DMS114 treated with DMSO at 0.1 percent for 48 hours (cell line): Measurements from ENCODE around the gene ZNF174.

Experiments
- DNase-seq: peaks from one replicate; lab custom pipeline; 2025; ENCODE audit not compliant: unreplicated experiment; lab: John Stamatoyannopoulos, UW

The ZNF174 gene

DNA sequence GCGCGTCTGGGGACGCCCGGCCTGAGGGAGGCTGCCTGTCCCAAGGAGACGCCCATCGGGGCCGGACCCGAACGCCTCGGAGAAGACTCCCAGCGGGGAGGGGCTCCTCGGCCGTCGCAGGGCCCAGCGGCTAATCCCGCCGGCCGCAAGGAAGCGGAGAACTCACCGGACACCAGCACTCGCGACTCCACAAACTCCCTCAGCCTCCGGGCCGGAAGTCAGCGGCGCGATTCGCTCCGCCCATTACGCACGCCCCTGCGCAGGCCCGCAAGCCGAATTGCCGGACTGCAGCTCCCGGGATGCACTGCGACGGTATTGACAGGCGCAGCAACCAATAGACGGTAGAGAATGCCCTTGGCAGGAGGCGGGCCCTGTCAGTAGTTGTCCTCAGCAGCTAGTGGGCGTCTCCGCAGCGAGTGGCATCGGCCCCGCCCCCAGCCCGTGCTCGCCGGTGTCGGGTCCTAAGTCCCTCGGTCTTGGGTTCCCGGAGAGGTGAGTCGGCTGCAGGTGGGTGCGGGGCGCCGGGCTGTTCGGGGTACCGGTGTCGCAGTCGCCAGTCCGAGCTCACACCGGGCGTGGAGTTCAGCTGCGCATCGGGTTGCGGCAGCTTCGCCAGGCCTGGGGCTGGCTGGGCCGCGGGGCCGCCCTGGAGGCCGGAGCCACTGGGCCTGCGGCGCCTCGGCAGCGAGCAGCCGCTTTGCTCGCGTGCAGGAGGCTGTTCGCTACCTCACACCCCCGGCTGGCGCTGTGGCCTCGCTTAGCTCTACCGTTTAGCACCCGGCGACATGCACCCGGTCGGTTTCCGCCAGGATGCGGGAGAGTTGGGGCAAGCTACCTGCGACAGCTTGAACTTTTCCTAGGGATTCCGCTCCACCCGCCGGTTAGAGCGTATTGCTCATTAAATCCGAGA lies at the start of gene ZNF174, which contains the start of gene ZSCAN32:
TSS of gene ZNF174 (plus strand) at position 437 of the 910 bp plus-strand sequence. CDS start 790 bp downstream, outside the sequence.
TSS of gene ZSCAN32 (minus strand) at position 226 of the 910 bp plus-strand sequence. CDS start 3,447 bp downstream, outside the sequence.
- DNase-seq: peak; percentile 94

DNA sequence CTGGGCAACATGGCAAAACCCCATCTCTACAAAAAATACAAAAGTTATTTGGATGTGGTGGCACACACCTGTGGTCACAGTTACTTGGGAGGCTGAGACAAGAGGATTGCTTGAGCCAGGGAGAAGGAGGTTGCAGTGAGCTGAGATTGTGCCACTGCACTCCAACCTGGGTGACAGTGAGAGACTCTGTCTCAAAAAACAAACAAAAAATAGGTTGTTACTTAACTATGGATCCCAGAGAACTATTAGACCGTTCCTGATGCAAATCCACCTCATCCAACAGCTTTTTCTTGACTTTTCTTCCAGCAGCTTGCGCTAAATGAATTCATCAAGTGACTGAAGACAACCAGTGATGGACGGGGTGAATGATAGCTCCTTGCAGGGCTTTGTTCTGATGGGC lies 45.4 kb upstream of the ZNF174 start, which contains the start of gene OR2C1:
TSS of gene OR2C1 (plus strand) at position 301 of the 400 bp plus-strand sequence. CDS start at position 353, 52 bp downstream.
- DNase-seq: no peak

GRCh38 chr16:3356118-3356517 lies 44.9 kb upstream of the ZNF174 start:
- no peak for DNase-seq

- DNase-seq: no peak
Measured at GRCh38 chr16:3358871-3359270, 42.1 kb upstream of the ZNF174 start.

- no peak for DNase-seq
Measured at GRCh38 chr16:3362931-3363330, 38.1 kb upstream of the ZNF174 start.

DNA sequence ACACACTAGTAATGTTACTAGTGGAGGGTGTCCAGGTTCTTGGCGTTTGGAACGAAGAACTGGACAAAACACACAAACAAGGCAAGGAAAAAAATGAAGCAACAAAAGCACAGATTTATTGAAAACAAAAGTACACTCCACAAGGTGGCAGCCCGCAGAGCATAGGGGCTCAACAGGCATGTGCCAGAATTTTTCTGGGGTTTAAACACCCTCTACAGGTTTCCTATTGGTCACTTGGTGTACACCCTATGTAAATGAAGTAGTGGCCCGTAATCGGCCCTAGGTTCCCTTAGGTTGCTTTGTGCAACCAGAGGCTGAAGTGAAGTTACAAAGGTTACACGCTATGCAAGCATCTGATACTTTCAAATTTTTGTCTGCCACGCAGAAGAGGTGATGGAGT lies 37.2 kb upstream of the ZNF174 start:
- DNase-seq: no peak

- peak; percentile 90 for DNase-seq
Measured at GRCh38 chr16:3364774-3365427, 36.1 kb upstream of the ZNF174 start.

- no peak for DNase-seq
Measured at GRCh38 chr16:3369073-3369472, 31.9 kb upstream of the ZNF174 start.

DNA sequence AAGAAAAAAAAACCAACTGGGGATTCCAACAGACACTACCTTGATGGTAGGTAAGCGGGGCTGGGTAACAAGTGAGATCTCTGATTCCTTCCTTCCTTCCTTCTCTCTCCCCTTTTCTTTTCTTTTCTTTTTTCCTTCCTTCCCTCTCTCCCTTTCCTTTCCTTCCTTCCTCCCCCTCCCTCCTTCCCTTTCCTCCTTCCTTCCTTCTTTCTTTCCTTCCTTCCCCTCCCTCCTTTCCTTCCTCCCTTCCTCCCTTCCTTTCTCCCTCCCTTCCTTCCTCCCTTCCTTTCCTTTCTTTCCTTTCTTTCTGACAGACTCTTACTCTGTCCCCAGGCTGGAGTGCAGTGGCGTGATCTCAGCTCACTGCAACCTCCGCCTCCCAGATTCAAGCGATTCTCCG lies 25.3 kb upstream of the ZNF174 start:
- DNase-seq: no peak

DNA sequence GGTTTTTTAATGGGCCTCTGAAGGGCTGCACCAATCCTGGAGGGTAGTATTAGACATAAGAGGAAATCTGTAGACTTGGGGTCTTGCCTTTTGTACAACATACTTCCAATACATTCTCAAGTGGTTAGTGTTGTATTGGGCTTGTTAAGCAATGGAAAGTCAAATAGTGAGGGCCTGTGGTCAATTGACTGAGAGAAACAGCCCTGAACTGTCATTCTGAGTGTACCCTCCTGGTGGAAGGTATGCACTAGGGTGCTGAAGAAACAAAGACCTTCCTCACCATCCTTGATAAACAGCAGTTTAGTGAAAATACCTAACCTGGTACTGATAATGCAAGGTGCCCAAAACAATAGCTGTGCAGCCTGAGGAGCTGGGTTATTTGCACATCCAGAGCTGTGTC lies 23.1 kb upstream of the ZNF174 start:
- DNase-seq: no peak

DNA sequence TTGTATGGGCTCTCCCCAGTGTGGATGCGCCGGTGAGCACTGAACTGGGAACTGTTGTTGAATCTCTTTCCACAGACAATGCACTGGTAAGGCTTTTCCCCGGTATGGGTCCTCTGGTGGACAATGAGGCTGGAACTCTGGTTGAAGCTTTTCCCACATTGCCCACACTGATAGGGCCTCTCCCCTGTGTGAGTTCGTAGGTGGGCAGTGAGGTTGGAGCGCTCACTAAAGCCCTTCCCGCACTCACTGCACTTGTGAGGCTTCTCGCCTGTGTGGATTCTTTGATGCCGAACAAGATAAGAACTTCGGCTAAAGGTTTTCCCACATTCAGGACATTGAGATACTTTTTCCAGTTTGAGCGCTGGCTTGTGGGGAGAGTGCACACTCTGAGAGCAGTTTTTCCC lies 18.0 kb upstream of the ZNF174 start:
- no peak for DNase-seq

- no peak for DNase-seq
Measured at GRCh38 chr16:3388325-3388724, 12.7 kb upstream of the ZNF174 start.

DNA sequence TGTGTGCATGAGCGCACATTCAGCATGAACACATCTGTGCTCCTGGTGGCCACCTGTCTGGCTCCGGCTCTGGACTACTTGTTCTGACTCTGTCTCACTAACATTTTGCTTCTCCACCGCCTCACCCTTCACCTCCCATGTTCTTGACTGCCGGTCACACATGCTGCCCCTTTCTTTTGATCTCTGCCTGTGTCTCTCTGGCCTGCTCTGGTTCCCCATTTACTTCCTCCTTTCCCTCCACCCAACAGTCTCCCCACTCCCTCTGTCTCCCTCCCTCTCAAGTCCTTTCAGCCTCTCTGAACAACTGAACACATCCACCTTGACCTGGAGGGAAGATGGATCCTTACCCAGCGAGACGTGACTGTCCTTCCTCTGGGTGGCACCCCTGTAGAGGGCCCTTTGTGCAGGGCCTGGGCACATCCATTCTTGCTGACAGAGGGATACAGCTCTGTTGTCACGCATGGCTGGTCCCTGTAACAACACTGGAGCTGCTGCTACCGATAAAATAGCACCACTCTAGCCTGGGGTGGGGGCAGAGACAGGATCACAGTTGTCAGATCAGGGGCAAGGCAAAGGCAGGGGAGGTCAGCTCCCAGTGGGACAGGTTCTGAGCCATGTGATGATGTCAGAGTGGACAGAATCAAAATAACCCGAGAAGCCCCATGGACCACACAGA lies 11.2 kb upstream of the ZNF174 start:
- no peak for DNase-seq

GRCh38 chr16:3400446-3400778 lies 603 bp upstream of the ZNF174 start:
- DNase-seq: no peak

DNA sequence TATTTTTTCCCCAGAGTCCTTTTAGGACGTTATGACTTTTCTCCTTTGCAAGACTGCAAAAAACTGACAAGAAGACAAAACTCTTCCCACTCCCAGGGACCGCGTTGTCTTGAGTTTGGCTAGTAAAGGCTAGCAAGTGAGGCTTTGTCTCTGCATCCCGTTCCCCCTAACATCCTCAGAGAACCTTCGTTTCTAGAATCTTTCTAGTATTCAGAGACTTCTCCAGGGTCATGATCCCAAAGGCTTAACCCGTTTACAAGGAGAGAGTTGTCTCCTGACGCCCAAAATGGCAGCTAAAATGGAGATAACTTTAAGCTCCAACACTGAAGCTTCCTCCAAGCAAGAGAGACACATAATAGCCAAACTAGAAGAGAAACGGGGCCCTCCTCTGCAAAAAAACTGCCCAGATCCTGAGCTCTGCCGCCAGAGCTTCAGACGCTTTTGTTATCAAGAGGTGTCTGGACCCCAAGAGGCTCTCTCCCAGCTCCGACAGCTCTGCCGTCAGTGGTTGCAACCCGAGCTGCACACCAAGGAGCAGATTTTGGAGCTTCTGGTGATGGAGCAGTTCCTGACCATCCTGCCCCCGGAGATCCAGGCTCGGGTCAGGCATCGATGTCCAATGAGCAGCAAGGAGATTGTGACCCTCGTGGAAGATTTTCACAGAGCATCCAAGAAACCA lies 843 bp downstream of the ZNF174 start:
- DNase-seq: peak; percentile 11

DNA sequence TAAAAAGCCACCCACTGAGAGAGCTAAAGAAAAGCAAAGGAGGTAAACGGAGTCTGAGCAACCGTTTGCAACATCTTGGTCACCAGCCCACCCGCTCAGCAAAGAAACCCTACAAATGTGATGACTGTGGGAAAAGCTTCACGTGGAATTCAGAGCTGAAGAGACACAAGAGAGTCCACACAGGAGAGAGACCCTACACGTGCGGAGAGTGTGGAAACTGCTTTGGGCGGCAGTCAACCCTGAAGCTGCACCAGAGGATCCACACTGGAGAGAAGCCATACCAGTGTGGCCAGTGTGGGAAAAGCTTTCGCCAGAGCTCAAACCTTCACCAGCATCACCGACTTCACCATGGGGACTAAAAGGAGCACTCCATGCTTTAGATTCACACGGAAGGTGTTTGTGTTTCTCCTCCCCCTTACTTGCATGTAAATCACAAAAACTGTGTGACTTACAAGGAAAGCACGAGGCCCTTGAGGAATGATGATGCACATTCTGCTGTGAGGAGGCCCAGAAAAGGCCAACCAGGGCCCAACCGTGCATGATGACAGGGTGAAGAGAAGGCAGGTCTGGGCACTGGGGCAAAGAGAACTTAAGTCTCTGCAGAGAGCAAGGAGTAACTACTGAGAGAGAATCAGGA lies 7.7 kb downstream of the ZNF174 start:
- no peak for DNase-seq

GRCh38 chr16:3413730-3414379 lies 12.8 kb downstream of the ZNF174 start:
- no peak for DNase-seq

DNA sequence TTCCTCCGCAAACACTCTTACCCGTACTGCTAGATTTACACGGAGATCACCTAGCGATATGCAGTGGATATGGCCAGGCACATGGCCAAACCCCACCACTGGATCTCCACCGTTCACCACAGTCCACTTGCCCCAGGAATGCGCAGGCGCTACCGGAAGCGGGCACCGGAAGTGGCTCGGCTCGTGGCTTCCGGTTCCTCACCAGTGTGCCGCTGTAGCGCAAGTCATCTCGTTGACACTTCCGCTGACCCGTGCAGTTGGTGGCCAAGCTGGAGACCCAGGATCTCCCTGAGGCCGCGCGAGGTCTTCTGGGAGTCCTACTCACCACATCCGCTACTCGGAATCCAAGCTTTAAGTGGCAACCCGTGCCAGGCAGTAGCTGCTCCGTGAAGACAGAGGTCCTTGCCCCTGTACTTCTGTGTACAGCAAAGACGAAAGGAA lies 30.8 kb downstream of the ZNF174 start:
- no peak for DNase-seq

- no peak for DNase-seq
Measured at GRCh38 chr16:3434373-3434772, 33.4 kb downstream of the ZNF174 start.

GRCh38 chr16:3439637-3440036 lies 38.6 kb downstream of the ZNF174 start:
- no peak for DNase-seq
